ENCODE measurements around the gene EML3. TPM values are rescaled to one million over a fixed set of nuclear protein-coding genes. Genes with fewer than 3 reads are reported as not detected.

The EML3 gene
- total RNA-seq, 1 experiment from 2014 or later: 88.8 TPM

DNA sequence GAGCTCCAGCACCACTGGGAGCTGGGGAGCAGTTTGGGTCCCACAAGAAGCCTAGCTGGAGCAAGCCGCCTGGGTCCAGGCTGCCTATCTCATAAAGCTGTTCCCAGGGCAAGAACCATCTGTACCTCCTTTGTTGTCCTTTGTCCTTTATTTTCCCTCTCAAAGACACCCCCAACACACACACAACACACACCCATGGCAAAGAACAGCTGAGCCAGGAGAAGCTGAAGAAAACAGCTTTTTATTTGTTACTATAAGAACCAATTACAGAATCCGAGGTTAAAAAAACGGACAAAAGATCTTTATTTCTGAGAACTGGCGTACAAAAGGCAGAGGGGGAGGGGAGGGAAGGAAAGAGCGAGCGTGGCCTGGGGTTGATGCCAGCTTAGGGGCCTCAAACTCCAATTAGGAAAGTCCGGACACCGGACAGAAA, 19.6 kb downstream of the EML3 start:
- peak overlapping the region; percentile 91 for H3K27ac ChIP-seq (ENCODE audit: low read length)
- intact Hi-C loops (cut with micrococcal nuclease; ENCODE audit: unreplicated experiment): no loop called here
- no peak overlapping the region for H3K4me3 ChIP-seq (ENCODE audit: low read depth in 2 of 2, low read length in 2 of 2)
- ChIA-PET CTCF (interaction anchor here (0.6 to 0.7 kb wide), 2 partner anchors 31 to 184 kb away, joined by 3 to 8 read pairs; no protein-coding TSS in a partner anchor), POLR2A (interaction anchor here (0.6 kb wide), 1 partner anchor 152 kb away, joined by 7 read pairs; no protein-coding TSS in a partner anchor)
- H3K36me3 ChIP-seq (ENCODE audit: control insufficient read depth, insufficient read depth, low read length): peaks cover 17% of the 10 kb centered on the region
- no TSS peak for BruUV-seq (replicated peaks)
- H3K4me1 ChIP-seq (ENCODE audit: control insufficient read depth, insufficient read depth, low read length): peaks cover 21% of the 10 kb centered on the region
- DNase-seq (ENCODE audit: low read depth, low spot score) (no peak), ATAC-seq (no peak)
- no peaks in the 10 kb centered on the region for H3K9me3 ChIP-seq (ENCODE audit: control insufficient read depth, insufficient read depth, low read depth, low read length)
- TF ChIP-seq TCF7L2 (IDR thresholded peaks at IDR 0.05; ENCODE audit: low read depth, low read length) (no peak), POLR2AphosphoS5 (IDR thresholded peaks at IDR 0.05; ENCODE audit: low read depth, low read length) (no peak), SIN3A (IDR thresholded peaks at IDR 0.05; ENCODE audit: borderline replicate concordance, insufficient read depth, low read depth, low read length) (no peak)
- TF ChIP-seq, protein P1, sequence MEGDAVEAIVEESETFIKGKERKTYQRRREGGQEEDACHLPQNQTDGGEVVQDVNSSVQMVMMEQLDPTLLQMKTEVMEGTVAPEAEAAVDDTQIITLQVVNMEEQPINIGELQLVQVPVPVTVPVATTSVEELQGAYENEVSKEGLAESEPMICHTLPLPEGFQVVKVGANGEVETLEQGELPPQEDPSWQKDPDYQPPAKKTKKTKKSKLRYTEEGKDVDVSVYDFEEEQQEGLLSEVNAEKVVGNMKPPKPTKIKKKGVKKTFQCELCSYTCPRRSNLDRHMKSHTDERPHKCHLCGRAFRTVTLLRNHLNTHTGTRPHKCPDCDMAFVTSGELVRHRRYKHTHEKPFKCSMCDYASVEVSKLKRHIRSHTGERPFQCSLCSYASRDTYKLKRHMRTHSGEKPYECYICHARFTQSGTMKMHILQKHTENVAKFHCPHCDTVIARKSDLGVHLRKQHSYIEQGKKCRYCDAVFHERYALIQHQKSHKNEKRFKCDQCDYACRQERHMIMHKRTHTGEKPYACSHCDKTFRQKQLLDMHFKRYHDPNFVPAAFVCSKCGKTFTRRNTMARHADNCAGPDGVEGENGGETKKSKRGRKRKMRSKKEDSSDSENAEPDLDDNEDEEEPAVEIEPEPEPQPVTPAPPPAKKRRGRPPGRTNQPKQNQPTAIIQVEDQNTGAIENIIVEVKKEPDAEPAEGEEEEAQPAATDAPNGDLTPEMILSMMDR (IDR thresholded peaks at IDR 0.05): no peak
- TF ChIP-seq, protein P2, sequence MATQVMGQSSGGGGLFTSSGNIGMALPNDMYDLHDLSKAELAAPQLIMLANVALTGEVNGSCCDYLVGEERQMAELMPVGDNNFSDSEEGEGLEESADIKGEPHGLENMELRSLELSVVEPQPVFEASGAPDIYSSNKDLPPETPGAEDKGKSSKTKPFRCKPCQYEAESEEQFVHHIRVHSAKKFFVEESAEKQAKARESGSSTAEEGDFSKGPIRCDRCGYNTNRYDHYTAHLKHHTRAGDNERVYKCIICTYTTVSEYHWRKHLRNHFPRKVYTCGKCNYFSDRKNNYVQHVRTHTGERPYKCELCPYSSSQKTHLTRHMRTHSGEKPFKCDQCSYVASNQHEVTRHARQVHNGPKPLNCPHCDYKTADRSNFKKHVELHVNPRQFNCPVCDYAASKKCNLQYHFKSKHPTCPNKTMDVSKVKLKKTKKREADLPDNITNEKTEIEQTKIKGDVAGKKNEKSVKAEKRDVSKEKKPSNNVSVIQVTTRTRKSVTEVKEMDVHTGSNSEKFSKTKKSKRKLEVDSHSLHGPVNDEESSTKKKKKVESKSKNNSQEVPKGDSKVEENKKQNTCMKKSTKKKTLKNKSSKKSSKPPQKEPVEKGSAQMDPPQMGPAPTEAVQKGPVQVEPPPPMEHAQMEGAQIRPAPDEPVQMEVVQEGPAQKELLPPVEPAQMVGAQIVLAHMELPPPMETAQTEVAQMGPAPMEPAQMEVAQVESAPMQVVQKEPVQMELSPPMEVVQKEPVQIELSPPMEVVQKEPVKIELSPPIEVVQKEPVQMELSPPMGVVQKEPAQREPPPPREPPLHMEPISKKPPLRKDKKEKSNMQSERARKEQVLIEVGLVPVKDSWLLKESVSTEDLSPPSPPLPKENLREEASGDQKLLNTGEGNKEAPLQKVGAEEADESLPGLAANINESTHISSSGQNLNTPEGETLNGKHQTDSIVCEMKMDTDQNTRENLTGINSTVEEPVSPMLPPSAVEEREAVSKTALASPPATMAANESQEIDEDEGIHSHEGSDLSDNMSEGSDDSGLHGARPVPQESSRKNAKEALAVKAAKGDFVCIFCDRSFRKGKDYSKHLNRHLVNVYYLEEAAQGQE (IDR thresholded peaks at IDR 0.05; ENCODE audit: insufficient read depth in 1 of 2, low read depth in 2 of 2, low read length in 1 of 2): no peak
- in situ Hi-C loops (cut with HindIII; ENCODE audit: low pct_unique_long_range_greater_than_20kb, low sequenced_read_pairs): no loop called here
- no peaks in the 10 kb centered on the region for H3K27me3 ChIP-seq (ENCODE audit: control insufficient read depth, insufficient read depth, low read length)

DNA sequence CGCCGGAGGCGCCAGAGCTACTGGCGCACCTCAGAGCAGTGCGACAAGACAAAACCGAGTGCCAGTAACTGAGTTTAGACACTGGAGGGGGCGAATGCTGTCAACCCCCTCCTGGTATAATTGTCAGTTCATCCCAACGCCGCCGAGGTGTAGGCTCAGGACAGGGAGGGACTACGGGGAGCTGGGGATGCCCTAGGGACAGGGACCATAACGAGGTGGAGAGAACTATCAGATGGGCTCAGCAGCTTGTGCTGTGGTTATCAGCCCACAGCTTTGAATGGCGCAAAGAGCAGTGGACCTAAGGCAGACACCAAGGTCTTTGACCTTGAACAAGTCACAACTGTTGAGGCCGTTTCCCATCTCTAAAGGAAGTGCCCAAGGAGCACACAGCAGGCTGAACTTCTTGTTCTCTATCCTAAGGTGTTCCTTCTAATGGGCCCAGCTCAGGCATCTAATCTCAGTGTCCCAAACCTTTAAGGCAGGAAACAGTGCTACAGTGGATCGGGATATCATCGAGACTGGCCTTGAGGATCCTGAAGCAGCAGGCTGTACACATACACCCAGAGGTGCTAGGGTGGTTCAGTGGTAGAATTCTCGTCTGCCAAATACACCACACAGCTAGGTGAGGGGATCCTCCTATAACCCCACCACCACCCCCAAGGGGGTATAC, 20.3 kb downstream of the EML3 start:
- ATAC-seq (no peak; the same call in 1 of the 2 replicates), DNase-seq (ENCODE audit: low read depth, low spot score) (no peak)
- Histone ChIP-seq H3K27ac (ENCODE audit: low read length) (peak overlapping the region; percentile 91), H3K36me3 (ENCODE audit: control insufficient read depth, insufficient read depth, low read length) (peaks cover 14% of the 10 kb centered on the region), H3K27me3 (ENCODE audit: control insufficient read depth, insufficient read depth, low read length) (no peaks in the 10 kb centered on the region), H3K4me3 (ENCODE audit: low read depth in 2 of 2, low read length in 2 of 2) (peak overlapping the region; percentile 74 to 86), H3K4me1 (ENCODE audit: control insufficient read depth, insufficient read depth, low read length) (peaks cover 24% of the 10 kb centered on the region), H3K9me3 (ENCODE audit: control insufficient read depth, insufficient read depth, low read depth, low read length) (no peaks in the 10 kb centered on the region)
- intact Hi-C loops (cut with micrococcal nuclease; ENCODE audit: unreplicated experiment) (no loop called here), in situ Hi-C loops (cut with HindIII; ENCODE audit: low pct_unique_long_range_greater_than_20kb, low sequenced_read_pairs) (no loop called here)
- ChIA-PET POLR2A (interaction anchor here (0.6 to 1.7 kb wide), 7 partner anchors 9 to 151 kb away, joined by 3 to 20 read pairs (median 7); partner anchors contain the start of genes AHNAK, C11orf98, CSKMT and EEF1G), CTCF (interaction anchor here (0.6 kb wide), 1 partner anchor 185 kb away, joined by 3 read pairs; no protein-coding TSS in a partner anchor)
- BruUV-seq (replicated peaks): TSS peak; percentile 99
- no peak for TF ChIP-seq TCF7L2 (IDR thresholded peaks at IDR 0.05; ENCODE audit: low read depth, low read length)
- peak; percentile 55; the same call in 1 of the 2 replicates for TF ChIP-seq POLR2AphosphoS5 (IDR thresholded peaks at IDR 0.05; ENCODE audit: low read depth, low read length)
